ENCODE measurements around the gene MFF. TPM values are rescaled to one million over a fixed set of nuclear protein-coding genes. Genes with fewer than 3 reads are reported as not detected.

Gene MFF
- total RNA-seq, 4 donors from 2014 or later = 98.1 to 124 (median 103) TPM

GRCh38 chr2:227370791-227371312 is 45.8 kb downstream of the MFF start:
- H3K36me3 ChIP-seq = no peaks in the 10 kb centered on the region
- H3K27ac ChIP-seq = peak overlapping the region in 1 of 4 donors; percentile 47
- H3K4me1 ChIP-seq = peaks cover 0 to 10% (median 4%) of the 10 kb centered on the region in 4 donors
- H3K9me3 ChIP-seq = no peaks in the 10 kb centered on the region
- H3K4me3 ChIP-seq = no peak overlapping the region
- TF ChIP-seq EP300 (IDR thresholded peaks at IDR 0.05) (peak in 1 of 2 donors; percentile 80), POLR2A (IDR thresholded peaks at IDR 0.05) (no peak)
- H3K27me3 ChIP-seq = no peaks in the 10 kb centered on the region
- DNase-seq (ENCODE audit: low spot score in 2 of 2) = peak in 1 of 2 donors; percentile 16
- 74 to 76% methylated on average over 9 of the region's 9 CpGs for whole genome bisulfite sequencing, 2 donors

- TF ChIP-seq CTCF (IDR thresholded peaks at IDR 0.05) = no peak
- no peak for TF ChIP-seq POLR2A (IDR thresholded peaks at IDR 0.05)
- no peak for TF ChIP-seq EP300 (IDR thresholded peaks at IDR 0.05)
- no peak for DNase-seq (ENCODE audit: low spot score in 2 of 2)
- H3K27me3 ChIP-seq = no peaks in the 10 kb centered on the region
Observed at GRCh38 chr2:227373389-227373788, 48.3 kb downstream of the MFF start.

DNA sequence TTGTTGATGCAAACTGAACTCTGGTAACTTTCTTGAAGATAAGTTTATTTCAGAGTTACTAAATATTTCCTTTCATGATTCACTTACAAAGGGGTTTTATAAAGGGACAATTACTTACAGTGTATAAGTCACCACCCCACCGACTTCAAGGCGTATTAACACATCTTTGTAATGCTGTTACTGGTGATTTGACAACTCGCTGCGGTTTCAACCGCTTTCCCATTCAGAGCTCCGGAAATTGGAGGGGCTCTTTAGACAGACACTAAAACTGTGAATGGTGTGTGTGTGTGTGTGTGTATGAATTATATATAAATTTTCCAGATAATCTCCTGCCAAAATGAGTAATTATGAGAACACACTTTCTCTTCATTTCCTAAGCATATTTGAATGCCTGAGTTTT is 49.1 kb downstream of the MFF start:
- TF ChIP-seq POLR2A (IDR thresholded peaks at IDR 0.05) (no peak), EP300 (IDR thresholded peaks at IDR 0.05) (no peak), CTCF (IDR thresholded peaks at IDR 0.05) (no peak)
- Histone ChIP-seq H3K9me3 (no peaks in the 10 kb centered on the region), H3K4me3 (no peak overlapping the region), H3K36me3 (no peaks in the 10 kb centered on the region), H3K27me3 (no peaks in the 10 kb centered on the region), H3K27ac (peak overlapping the region in 1 of 4 donors; percentile 9), H3K4me1 (no peaks in the 10 kb centered on the region)
- 28 to 56% methylated on average over 6 of the region's 6 CpGs for WGBS, 2 donors
- DNase-seq (ENCODE audit: low spot score in 2 of 2) = no peak

More at GRCh38 chr2:227373389-227373788, 48.3 kb downstream of the MFF start:
- Histone ChIP-seq H3K4me1 (no peaks in the 10 kb centered on the region), H3K27ac (no peak overlapping the region), H3K9me3 (no peaks in the 10 kb centered on the region), H3K36me3 (no peaks in the 10 kb centered on the region), H3K4me3 (no peak overlapping the region)
- WGBS, 2 donors = 78 to 85% methylated on average over 10 of the region's 10 CpGs

DNA sequence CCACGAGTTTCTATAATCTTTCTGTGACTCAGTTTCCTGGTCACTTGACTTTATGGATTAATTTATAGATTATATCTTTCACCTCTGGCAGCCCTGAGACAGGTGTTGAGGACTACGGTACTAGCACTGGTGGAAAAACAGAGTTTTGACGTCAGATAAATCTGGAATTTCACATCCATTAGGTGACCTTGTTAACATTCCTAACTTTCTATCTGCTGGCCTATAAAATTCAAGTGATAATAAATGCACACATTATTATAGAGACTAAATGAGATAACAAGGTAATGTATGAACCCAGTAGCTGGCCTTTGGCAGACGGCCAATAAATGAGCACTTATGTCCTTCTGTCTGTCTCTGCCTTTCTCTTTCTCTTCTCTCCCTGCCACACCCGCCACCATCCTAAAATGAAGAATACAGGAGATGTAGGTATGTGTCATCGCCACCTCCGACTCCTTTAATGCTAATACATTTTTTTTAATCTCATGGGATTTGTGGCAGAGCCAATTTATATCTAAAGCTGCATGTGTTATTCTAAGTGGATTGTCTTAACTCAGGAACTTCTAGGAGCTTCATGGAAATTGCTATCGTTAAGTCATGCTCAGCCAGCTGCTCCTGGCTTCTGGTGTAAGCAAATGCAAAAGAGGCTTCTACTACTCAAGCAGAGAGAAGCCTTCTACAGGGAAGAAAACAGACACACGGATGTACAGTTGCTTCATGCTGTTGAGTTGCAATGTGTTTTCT is 51.8 kb downstream of the MFF start:
- H3K27me3 ChIP-seq = no peaks in the 10 kb centered on the region
- WGBS, 2 donors = 72 to 76% methylated on average over 9 of the region's 9 CpGs
- H3K27ac ChIP-seq = no peak overlapping the region
- H3K9me3 ChIP-seq = no peaks in the 10 kb centered on the region
- TF ChIP-seq EP300 (IDR thresholded peaks at IDR 0.05) = no peak
- no peaks in the 10 kb centered on the region for H3K36me3 ChIP-seq
- H3K4me3 ChIP-seq = no peak overlapping the region
- no peaks in the 10 kb centered on the region for H3K4me1 ChIP-seq
- no peak for DNase-seq (ENCODE audit: low spot score in 2 of 2)

DNA sequence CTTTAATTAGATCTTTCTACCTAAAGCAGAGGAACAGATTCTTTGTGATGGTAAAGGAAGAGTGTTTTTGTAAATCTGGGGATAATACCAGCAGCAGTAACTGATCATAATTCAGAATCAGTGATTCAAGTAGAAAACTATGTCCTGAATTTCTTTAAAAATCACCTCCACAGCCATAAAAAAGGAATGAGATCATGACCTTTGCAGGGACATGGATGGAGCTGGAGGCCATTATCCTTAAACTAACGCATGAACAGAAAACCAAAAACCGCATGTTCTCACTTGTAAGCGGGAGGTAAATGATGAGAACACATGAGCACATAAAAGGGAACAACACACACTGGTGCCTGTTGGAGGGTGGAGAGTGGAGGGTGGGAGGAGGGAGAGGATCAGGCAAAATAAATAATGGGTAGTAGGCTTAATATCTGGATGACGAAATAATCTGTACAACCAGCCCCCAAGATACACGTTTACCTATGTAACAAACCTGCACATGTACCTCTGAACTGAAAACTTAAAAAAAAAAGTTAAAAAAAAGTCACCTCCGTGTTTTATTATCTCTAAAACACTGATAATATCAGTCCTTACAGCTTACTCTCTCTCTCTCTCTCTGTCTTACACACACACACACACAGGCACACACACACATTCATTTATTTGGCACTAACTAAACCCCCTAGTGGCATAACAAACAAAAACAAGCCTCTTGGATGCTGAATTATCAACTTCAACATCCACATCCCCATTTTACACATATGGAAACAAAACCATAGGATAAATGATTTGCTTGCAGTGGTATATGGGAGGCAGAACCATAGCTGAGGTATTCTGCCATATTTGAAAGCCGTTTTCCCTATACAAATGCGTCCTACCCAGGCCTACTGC is 52.7 kb downstream of the MFF start:
- Histone ChIP-seq H3K4me3 (no peak overlapping the region), H3K27me3 (no peaks in the 10 kb centered on the region), H3K4me1 (no peaks in the 10 kb centered on the region), H3K36me3 (no peaks in the 10 kb centered on the region), H3K9me3 (no peaks in the 10 kb centered on the region), H3K27ac (no peak overlapping the region)
- no peak for DNase-seq (ENCODE audit: low spot score in 2 of 2)
- no peak for TF ChIP-seq POLR2A (IDR thresholded peaks at IDR 0.05)
- no peak for TF ChIP-seq EP300 (IDR thresholded peaks at IDR 0.05)
- TF ChIP-seq CTCF (IDR thresholded peaks at IDR 0.05) = no peak
- WGBS, 2 donors = 64 to 75% methylated on average over 8 of the region's 8 CpGs
